Measurements from ENCODE around the gene SH3GL1.

- TF ChIP-seq PPARA (CRISPR knock-in tag; IDR thresholded peaks at IDR 0.05; ENCODE audit: borderline replicate concordance) (no peak), ZFP30 (CRISPR knock-in tag; IDR thresholded peaks at IDR 0.05) (no peak), ISL1 (CRISPR knock-in tag; IDR thresholded peaks at IDR 0.05) (no peak), ZNF8 (CRISPR knock-in tag; IDR thresholded peaks at IDR 0.05) (no peak), TOX (CRISPR knock-in tag; IDR thresholded peaks at IDR 0.05; ENCODE audit: borderline replicate concordance) (no peak), PATZ1 (CRISPR knock-in tag; IDR thresholded peaks at IDR 0.05; ENCODE audit: borderline replicate concordance) (no peak), GLIS3 (CRISPR knock-in tag; IDR thresholded peaks at IDR 0.05) (no peak), CSDC2 (CRISPR knock-in tag; IDR thresholded peaks at IDR 0.05) (no peak)
- TF ChIP-seq, protein P1, sequence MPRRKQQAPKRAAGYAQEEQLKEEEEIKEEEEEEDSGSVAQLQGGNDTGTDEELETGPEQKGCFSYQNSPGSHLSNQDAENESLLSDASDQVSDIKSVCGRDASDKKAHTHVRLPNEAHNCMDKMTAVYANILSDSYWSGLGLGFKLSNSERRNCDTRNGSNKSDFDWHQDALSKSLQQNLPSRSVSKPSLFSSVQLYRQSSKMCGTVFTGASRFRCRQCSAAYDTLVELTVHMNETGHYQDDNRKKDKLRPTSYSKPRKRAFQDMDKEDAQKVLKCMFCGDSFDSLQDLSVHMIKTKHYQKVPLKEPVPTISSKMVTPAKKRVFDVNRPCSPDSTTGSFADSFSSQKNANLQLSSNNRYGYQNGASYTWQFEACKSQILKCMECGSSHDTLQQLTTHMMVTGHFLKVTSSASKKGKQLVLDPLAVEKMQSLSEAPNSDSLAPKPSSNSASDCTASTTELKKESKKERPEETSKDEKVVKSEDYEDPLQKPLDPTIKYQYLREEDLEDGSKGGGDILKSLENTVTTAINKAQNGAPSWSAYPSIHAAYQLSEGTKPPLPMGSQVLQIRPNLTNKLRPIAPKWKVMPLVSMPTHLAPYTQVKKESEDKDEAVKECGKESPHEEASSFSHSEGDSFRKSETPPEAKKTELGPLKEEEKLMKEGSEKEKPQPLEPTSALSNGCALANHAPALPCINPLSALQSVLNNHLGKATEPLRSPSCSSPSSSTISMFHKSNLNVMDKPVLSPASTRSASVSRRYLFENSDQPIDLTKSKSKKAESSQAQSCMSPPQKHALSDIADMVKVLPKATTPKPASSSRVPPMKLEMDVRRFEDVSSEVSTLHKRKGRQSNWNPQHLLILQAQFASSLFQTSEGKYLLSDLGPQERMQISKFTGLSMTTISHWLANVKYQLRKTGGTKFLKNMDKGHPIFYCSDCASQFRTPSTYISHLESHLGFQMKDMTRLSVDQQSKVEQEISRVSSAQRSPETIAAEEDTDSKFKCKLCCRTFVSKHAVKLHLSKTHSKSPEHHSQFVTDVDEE (CRISPR knock-in tag; IDR thresholded peaks at IDR 0.05), result no peak
- TF ChIP-seq, protein P2, sequence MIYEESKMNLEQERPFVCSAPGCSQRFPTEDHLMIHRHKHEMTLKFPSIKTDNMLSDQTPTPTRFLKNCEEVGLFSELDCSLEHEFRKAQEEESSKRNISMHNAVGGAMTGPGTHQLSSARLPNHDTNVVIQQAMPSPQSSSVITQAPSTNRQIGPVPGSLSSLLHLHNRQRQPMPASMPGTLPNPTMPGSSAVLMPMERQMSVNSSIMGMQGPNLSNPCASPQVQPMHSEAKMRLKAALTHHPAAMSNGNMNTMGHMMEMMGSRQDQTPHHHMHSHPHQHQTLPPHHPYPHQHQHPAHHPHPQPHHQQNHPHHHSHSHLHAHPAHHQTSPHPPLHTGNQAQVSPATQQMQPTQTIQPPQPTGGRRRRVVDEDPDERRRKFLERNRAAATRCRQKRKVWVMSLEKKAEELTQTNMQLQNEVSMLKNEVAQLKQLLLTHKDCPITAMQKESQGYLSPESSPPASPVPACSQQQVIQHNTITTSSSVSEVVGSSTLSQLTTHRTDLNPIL (CRISPR knock-in tag; IDR thresholded peaks at IDR 0.05; ENCODE audit: low read depth), result no peak
Observed at GRCh38 chr19:4376671-4376990, 23.7 kb downstream of the SH3GL1 start.

Data from SK-N-SH treated with all-trans-retinoic acid at 6 μM for 48 hours (cell line).